ENCODE measurements around the gene CYTH4.

CYTH4 gene

GRCh38 chr22:37292641-37293040 is 10.3 kb downstream of the CYTH4 start:
- DNase-seq, result no peak

DNA sequence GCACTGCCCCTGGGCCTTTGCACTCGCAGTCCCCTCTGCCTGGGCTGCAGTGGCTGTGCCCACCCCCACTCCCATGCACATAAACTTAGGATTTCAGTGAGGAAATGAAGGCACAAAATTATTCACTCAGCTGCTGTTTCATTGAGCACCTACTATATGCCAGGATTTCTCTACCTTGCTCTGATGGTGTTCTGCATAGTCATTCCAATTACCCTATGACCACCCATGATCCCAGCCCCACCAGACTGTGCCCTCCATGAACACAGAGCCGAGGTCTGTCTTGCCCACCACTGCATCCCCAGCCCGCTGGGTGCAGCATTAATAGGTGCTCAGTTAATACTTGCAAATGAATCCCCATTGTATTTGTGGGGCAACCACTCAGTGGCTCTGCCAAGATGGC is 10.9 kb downstream of the CYTH4 start:
- no peak for DNase-seq

GRCh38 chr22:37294747-37295146 is 12.4 kb downstream of the CYTH4 start:
- no peak for DNase-seq

- no peak for DNase-seq
These were observed 13.0 kb downstream of the CYTH4 start for GRCh38 chr22:37295213-37295886.

DNA sequence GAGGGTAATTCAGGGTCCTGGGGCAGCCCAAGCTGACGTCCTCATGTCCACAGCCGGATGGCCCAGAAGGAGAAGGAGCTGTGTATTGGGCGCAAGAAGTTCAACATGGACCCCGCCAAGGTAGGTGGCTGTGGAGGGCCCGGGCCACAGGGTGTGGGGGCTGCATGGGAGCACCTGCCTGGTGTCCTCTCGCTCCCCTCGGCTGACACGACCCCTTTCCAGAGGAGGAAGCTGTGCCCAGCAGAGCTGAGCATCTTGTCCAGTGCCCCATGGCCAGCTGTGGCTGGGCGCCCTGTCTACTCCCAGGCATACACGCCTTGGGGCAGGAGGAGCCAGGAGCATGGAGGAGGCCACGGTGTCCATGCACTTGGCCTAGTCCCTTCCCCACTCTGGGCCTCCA is 13.6 kb downstream of the CYTH4 start:
- no peak for DNase-seq

- DNase-seq, result no peak
These were observed 16.6 kb downstream of the CYTH4 start for GRCh38 chr22:37298748-37299495.

DNA sequence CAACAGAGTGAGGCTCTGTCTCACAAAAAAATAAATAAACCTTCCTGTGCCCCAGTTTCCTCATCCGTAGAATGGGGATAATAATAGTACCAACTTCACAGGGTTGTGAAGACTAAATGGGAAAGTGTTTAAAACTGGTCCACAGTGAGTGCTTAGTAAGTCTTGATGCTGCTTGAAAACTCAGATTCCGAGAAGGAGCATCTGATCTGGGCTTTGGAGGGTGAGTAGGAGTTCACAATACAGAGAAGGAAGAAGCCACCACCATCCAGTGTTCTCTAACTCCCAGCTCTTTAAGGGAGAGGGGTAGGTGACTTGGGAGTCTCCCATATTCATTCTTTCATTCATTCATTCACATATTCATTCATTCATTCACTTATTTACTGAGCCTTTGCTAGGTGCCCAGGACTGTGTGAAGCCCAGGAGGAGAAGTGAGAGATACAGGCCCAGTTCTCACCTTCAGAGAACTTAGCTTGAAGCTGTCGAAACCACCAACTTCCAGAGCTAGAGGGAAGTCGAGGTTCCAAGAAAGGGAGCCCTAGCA is 17.7 kb downstream of the CYTH4 start:
- DNase-seq, result no peak

- no peak for DNase-seq
These were observed 18.3 kb downstream of the CYTH4 start for GRCh38 chr22:37300551-37301017.

GRCh38 chr22:37301144-37301830 is 19.0 kb downstream of the CYTH4 start:
- no peak for DNase-seq

GRCh38 chr22:37302674-37303555 is 20.6 kb downstream of the CYTH4 start:
- DNase-seq, result no peak

- no peak for DNase-seq
These were observed 21.5 kb downstream of the CYTH4 start for GRCh38 chr22:37303821-37304274.

- DNase-seq, result no peak
These were observed 22.5 kb downstream of the CYTH4 start for GRCh38 chr22:37304595-37305343.

DNA sequence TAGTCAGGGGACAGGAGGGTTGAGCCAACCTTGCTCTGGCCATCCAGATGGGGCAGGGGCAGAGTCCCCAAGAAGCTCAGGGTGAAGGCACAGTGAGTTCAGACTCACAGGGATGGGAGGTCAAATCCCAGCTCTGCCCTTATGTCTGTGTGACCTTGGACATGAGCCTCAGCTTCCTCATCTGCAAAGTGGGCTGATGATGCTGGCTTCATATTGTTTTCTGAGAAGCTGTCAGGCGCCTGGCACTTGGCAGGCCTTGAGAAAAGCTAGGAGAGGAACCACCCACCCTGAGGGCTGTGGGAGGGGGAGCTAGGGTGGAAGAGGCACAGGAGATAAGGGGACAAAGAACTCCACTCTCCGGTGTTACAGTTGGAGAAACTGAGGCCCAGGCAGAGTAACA is 23.6 kb downstream of the CYTH4 start:
- no peak for DNase-seq

- no peak for DNase-seq
These were observed 24.2 kb downstream of the CYTH4 start for GRCh38 chr22:37306494-37306829.

DNA sequence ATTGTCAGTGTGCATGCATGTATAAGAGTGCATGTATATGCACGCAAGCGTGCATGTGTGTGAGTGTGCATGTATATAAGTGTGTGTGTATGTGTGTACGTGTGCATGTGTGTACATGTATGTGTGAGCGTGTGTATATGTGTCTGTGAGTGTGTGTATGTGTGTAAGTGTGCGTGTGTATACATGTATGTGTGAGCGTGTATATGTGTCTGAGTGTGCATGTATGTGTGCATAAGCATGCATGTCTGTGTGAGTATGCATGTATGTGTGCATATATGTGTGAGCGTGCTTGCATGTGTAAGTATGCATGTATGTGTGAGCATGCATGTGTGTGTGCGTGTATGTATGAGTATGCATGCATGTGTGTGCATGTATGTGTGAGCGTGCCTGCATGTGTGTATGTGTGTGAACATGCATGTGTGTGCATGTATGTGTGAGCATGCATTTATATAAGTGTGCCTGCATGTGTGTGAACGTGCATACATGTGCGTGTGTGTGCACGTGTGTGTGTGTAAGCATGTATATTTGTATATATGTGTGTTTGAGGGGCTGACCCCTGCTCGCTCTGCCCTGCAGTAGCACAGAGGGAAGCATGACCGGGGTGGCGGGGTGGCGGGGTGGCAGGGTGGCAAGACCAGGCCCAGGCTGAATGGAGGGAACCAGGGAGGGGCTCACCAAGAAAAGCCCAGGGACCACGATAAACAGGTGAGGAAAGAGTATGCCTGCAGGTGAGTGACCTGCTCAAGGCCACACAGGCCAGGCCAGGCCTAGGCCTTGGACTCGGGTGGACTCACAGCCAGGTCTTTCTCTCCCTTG is 26.3 kb downstream of the CYTH4 start:
- no peak for DNase-seq

DNA sequence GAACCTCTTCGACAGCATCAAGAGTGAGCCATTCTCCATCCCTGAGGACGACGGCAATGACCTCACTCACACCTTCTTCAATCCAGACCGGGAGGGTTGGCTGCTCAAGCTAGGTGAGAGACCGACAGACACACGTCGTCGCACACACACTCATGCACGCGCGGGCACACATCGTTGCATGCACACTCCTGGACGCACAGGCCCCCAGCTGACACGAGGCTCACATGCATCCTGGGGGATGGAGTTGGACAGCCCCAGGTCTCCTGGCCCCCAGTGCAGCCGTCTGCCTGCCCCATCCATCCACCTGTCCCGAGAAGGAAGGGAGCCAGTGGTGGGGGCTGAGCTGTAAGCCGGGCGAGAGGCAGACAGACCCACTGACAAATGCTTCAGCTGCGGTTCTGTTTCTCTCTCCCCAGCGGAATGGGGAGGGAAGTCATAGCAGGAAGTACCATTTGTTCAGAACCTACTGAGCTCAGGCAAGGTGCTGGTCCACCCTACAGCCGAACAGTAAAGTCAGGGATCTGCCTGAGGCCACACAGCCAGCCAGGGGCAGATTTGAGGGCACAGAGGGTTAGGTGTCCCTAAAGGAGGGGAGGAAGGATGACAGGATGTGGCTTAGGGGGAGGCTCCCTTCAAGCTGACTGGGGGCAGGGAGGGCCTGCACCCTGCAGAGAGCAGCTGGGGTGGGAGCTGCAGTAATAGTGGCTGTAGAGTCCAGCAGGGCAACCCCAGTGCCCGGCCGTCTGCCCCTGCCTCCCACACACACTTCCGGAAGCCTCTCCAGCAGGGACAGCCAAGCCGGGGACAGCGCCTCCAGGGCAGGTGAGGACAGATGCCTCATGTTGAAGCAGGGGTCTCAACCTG is 27.1 kb downstream of the CYTH4 start:
- no peak for DNase-seq

DNA sequence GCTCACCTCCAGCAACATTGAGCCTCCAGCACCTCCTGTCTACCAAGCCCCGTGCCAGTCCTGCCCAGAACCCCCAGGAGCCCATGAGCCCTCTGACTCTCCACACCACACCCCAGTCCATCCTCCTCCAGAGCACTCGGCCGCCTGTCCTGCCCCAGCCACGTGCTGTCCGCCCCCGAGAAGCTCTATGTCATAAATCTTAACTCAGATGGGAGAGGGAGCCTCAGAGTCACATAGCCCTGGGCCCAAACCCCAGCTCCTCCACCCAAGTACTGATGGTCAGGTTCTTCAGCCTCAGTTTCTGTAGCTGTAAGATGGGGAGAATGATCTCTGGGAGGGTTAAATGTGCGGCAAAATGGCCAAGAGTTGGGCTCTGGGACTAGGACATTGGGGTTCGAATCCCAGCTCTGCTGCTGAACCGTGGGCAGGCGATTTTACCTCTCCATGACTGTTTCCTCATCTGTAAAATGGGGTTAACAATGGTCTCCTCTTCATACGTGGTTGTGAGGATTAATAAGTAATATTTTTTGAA is 27.8 kb downstream of the CYTH4 start:
- no peak for DNase-seq

DNA sequence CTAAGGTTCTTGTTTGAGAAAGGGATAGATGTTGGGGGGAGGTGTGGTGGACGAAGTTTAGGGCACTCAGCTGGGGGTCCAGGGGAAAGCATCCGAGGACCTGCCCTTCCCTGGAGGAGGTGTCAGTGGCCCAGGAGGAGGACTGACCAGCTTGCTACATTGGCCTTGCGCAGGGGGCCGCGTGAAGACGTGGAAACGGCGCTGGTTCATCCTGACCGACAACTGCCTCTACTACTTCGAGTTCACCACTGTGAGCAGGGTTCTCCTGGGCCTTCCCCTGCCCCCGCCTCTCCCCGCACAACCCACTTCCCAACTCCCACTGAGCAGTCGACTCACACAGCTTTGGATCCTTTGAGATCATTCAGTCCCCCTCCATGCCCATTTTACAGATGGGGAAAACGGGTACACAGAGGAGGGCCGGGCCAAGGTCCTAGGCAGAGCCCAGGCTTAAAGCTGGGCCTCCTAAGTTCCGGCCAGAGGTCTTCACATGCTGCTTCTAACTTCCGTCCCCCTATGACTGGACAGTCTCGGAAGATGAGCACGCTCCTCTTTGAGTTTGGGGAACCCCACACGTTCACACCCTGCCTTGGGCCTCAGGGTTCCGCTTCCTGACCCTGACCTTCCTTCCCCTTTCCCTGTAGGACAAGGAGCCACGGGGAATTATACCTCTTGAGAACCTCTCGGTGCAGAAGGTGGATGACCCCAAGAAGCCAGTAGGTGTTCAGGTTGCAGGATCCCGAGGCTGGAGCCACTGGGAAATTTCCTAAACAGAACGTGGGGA is 28.7 kb downstream of the CYTH4 start:
- DNase-seq, result no peak

DNA sequence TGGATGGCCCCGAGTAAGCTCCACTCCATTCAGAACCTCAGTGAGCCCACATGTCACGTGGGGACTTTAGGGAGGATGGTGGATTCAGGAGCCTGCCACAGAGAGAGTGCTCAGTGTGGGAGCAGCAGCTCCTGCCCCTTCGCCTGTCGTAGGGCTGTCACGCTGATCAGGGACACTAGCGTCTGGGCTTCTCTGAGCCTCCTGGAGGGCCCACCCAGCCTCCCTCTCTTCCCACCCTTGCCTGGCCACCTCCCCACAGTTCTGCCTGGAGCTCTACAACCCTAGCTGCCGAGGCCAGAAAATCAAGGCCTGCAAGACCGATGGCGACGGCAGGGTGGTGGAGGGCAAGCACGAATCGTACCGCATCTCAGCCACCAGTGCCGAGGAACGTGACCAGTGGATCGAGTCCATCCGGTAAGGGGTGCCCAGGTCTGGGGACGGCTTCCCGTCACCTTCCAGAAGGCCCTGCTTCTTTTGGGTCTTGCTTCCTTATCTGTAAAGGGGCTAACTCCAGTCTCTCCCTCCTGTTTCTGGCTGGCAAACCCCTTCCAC is 29.5 kb downstream of the CYTH4 start:
- no peak for DNase-seq

Measured in NCI-H146 (cell line).